ENCODE measurements around the gene CACNB2.
"Not testable (repeated sequence)": the region's sequence is repeated elsewhere in the genome, so short reads cannot be mapped to it uniquely, and the experiment has no call there.

The CACNB2 gene

GRCh38 chr10:18401416-18402195 is 261.4 kb downstream of the CACNB2 start:
- DNase-seq (ENCODE audit: low read depth) = no peak

GRCh38 chr10:18402853-18403252 is 262.6 kb downstream of the CACNB2 start:
- no peak for DNase-seq (ENCODE audit: low read depth)

- no peak for DNase-seq (ENCODE audit: low read depth)
Observed at GRCh38 chr10:18404530-18404929, 264.3 kb downstream of the CACNB2 start.

GRCh38 chr10:18406136-18406535 is 265.9 kb downstream of the CACNB2 start:
- no peak for DNase-seq (ENCODE audit: low read depth)

- DNase-seq (ENCODE audit: low read depth) = no peak
Observed at GRCh38 chr10:18409599-18410397, 269.6 kb downstream of the CACNB2 start.

- DNase-seq (ENCODE audit: low read depth) = no peak
Observed at GRCh38 chr10:18414061-18414460, 273.8 kb downstream of the CACNB2 start.

- no peak for DNase-seq (ENCODE audit: low read depth)
Observed at GRCh38 chr10:18417950-18418527, 277.8 kb downstream of the CACNB2 start.

GRCh38 chr10:18418541-18419215 is 278.5 kb downstream of the CACNB2 start:
- no peak for DNase-seq (ENCODE audit: low read depth)

GRCh38 chr10:18419945-18420344 is 279.7 kb downstream of the CACNB2 start:
- DNase-seq (ENCODE audit: low read depth) = no peak

GRCh38 chr10:18421726-18422293 is 281.6 kb downstream of the CACNB2 start:
- no peak for DNase-seq (ENCODE audit: low read depth)

GRCh38 chr10:18423058-18423637 is 282.9 kb downstream of the CACNB2 start:
- DNase-seq (ENCODE audit: low read depth) = no peak

- DNase-seq (ENCODE audit: low read depth) = no peak
Observed at GRCh38 chr10:18424200-18424599, 284.0 kb downstream of the CACNB2 start.

- no peak for DNase-seq (ENCODE audit: low read depth)
Observed at GRCh38 chr10:18429335-18429734, 289.1 kb downstream of the CACNB2 start.

- no peak for DNase-seq (ENCODE audit: low read depth)
Observed at GRCh38 chr10:18436902-18437301, 296.7 kb downstream of the CACNB2 start.

- DNase-seq (ENCODE audit: low read depth) = no peak
Observed at GRCh38 chr10:18437486-18437885, 297.3 kb downstream of the CACNB2 start.

GRCh38 chr10:18438361-18439126 is 298.3 kb downstream of the CACNB2 start:
- DNase-seq (ENCODE audit: low read depth) = no peak

- no peak for DNase-seq (ENCODE audit: low read depth)
Observed at GRCh38 chr10:18439601-18440000, 299.4 kb downstream of the CACNB2 start.

GRCh38 chr10:18445635-18446034 is 305.4 kb downstream of the CACNB2 start:
- DNase-seq (ENCODE audit: low read depth) = not testable (repeated sequence)

- no peak for DNase-seq (ENCODE audit: low read depth)
Observed at GRCh38 chr10:18446205-18446604, 306.0 kb downstream of the CACNB2 start.

GRCh38 chr10:18449611-18450026 is 309.4 kb downstream of the CACNB2 start:
- DNase-seq (ENCODE audit: low read depth) = no peak

- DNase-seq (ENCODE audit: low read depth) = no peak
Observed at GRCh38 chr10:18450298-18450697, 310.1 kb downstream of the CACNB2 start.

Data from stimulated activated CD8-positive, alpha-beta memory T cell treated with anti-CD3 and anti-CD28 coated beads, Interleukin-15, amount 100 ng/mL, for 24 hours (primary cell).